Muscle of leg (tissue), 11 donors: ENCODE measurements around the gene OTOG. TPM values are rescaled to one million over a fixed set of nuclear protein-coding genes. Genes with fewer than 3 reads are reported as not detected.

ENCODE experiments used
- DNase-seq: peaks from one replicate; pipeline ENCODE4 v3.0.0; 2013
- H3K27ac ChIP-seq: one replicate; pipeline ENCODE4 v1.5.1; 2013; ENCODE audit warnings: mild to moderate bottlenecking, low read length, control low read depth
- H3K27me3 ChIP-seq: one replicate; pipeline ENCODE4 v1.6.1; 2013; ENCODE audit warnings: low read length; ENCODE audit not compliant: control insufficient read depth, insufficient read depth
- H3K36me3 ChIP-seq: one replicate; pipeline ENCODE4 v1.6.1; 2013; ENCODE audit warnings: low read length; ENCODE audit not compliant: control insufficient read depth, insufficient read depth
- H3K4me1 ChIP-seq: one replicate; pipeline ENCODE4 v1.6.1; 2013; ENCODE audit warnings: low read length; ENCODE audit not compliant: control insufficient read depth, insufficient read depth
- H3K4me3 ChIP-seq: one replicate; pipeline ENCODE4 v1.5.1; 2013; ENCODE audit warnings: low read length, control low read depth
- H3K9me3 ChIP-seq: replicated peaks from 2 replicates; pipeline ENCODE4 v1.6.1; 2013; ENCODE audit warnings: low read depth, low read length; ENCODE audit not compliant: control insufficient read depth
- WGBS: methylation state at CpG from one replicate; pipeline ENCODE4 v1.1.5; 2013; ENCODE audit warnings: missing lambda C conversion rate; ENCODE audit not compliant: insufficient coverage; 5-methylcytosine and 5-hydroxymethylcytosine counted together
- polyA plus RNA-seq, 8 donors: library from polyadenylated mRNA; unstranded; fragments of 120-200 nt; gene quantifications; one replicate each; pipeline versions ENCODE4 v1.2.1 to v1.2.3, GENCODE V29; 2013; ENCODE audit warnings: inconsistent platforms in 1 of 8, low replicate concordance in 1 of 8; ENCODE audit not compliant: insufficient read length in 8 of 8, insufficient read depth in 1 of 8
- total RNA-seq: library from RNA; stranded (reverse); fragments of 120-200 nt; gene quantifications from one replicate; pipeline ENCODE4 v1.2.4, GENCODE V29; 2013

The OTOG gene
- total and polyA plus RNA-seq, 9 donors, result under 0.01 to 0.05 (median 0.04) TPM; not detected in 4

DNA sequence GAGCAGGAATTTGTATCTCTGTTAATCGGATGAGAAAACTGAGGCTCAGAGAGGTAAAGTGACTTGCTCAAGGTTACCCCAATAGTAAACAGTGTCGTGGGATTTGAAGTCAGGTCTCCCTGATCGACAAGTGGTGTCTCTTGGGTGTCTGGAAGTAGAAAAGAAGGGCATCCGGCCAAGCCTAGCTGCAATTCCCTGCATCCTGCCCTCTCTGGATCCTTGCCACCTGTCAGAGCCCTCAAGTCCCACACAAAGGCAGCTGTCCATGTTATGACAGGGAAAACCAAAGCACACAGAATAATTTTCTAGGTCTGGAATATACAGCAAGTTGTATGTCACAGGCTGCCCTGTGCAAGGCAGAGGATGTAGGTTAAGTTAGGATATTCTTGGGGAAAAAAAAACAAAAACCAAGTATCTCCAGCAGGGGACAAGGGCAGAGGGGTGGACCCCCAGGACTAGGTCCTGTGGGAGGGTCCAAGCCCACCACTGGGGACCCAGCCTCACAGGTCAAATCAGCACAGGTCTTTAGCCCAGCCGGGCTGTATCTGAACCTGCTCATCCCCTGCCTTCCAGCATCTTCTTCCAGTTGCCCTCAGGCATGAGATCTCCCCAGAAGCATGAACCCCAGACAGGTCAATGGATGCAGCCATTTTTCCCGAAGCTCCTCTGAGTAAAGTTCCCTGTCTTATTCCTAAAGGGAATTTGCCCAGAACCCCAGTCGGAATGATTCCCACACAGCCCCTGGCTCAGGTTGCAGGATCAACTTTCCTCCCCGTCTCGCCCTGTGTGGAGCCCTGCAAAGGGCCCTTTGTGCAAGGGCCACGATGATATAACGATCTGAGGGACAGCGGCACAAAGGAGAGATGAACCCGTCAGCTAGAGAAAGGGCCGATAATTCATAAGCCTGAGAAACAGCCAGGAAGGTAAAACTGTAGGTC lies 17.9 kb upstream of the OTOG start:
- Histone ChIP-seq H3K27ac (peak overlapping the region; percentile 59), H3K4me3 (no peak overlapping the region), H3K4me1 (peaks cover 31% of the 10 kb centered on the region), H3K9me3 (no peaks in the 10 kb centered on the region), H3K27me3 (peaks cover 18% of the 10 kb centered on the region), H3K36me3 (no peaks in the 10 kb centered on the region)
- 35% methylated on average over 10 of the region's 14 CpGs for WGBS
- DNase-seq, result peak; percentile 73

- H3K27me3 ChIP-seq, result peaks cover 16% of the 10 kb centered on the region
- no peaks in the 10 kb centered on the region for H3K36me3 ChIP-seq
- 0% methylated on average over 1 of the region's 10 CpGs for WGBS
- H3K9me3 ChIP-seq, result no peaks in the 10 kb centered on the region
- peak; percentile 85 for DNase-seq
- H3K4me3 ChIP-seq, result no peak overlapping the region
- H3K27ac ChIP-seq, result no peak overlapping the region
- peaks cover 31% of the 10 kb centered on the region for H3K4me1 ChIP-seq
These were observed 17.2 kb upstream of the OTOG start for GRCh38 chr11:17529844-17530185.

- H3K27me3 ChIP-seq, result peaks cover 16% of the 10 kb centered on the region
- 78% methylated on average over 17 of the region's 22 CpGs for WGBS
- no peaks in the 10 kb centered on the region for H3K9me3 ChIP-seq
- H3K4me1 ChIP-seq, result peaks cover 31% of the 10 kb centered on the region
- no peaks in the 10 kb centered on the region for H3K36me3 ChIP-seq
- no peak overlapping the region for H3K27ac ChIP-seq
- no peak for DNase-seq
- no peak overlapping the region for H3K4me3 ChIP-seq
These were observed 15.9 kb upstream of the OTOG start for GRCh38 chr11:17531071-17531600.

GRCh38 chr11:17531636-17532113 lies 15.4 kb upstream of the OTOG start:
- WGBS, result 38% methylated on average over 3 of the region's 6 CpGs
- peaks cover 31% of the 10 kb centered on the region for H3K4me1 ChIP-seq
- H3K27me3 ChIP-seq, result peaks cover 16% of the 10 kb centered on the region
- H3K27ac ChIP-seq, result no peak overlapping the region
- H3K4me3 ChIP-seq, result no peak overlapping the region
- H3K36me3 ChIP-seq, result no peaks in the 10 kb centered on the region
- peak; percentile 25 for DNase-seq
- H3K9me3 ChIP-seq, result no peaks in the 10 kb centered on the region

DNA sequence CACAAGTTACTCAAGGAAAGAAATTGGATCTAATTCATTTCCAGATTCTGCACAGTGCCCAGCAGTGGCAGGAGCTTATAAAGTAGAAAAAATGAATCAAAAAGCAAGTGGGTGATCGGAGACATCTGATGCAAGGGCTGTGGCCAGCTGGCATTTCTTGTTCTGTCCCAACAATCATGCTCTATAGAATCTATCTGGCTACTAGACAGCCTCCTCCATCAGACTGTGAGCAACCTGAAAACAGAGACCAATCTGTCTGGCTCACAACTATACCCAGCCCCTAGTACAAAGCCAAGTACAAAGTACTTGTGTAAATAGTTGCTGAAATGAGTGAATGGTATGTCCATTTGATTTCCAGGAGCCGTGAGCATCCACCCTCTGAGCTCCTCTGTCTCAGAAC lies 14.3 kb upstream of the OTOG start:
- H3K27ac ChIP-seq, result no peak overlapping the region
- DNase-seq, result no peak
- peaks cover 19% of the 10 kb centered on the region for H3K27me3 ChIP-seq
- no peaks in the 10 kb centered on the region for H3K9me3 ChIP-seq
- H3K4me3 ChIP-seq, result no peak overlapping the region
- H3K4me1 ChIP-seq, result peaks cover 30% of the 10 kb centered on the region
- 80% methylated on average over 1 of the region's 2 CpGs for WGBS
- H3K36me3 ChIP-seq, result no peaks in the 10 kb centered on the region

- Histone ChIP-seq H3K36me3 (no peaks in the 10 kb centered on the region), H3K4me1 (peaks cover 24% of the 10 kb centered on the region), H3K4me3 (no peak overlapping the region), H3K9me3 (no peaks in the 10 kb centered on the region), H3K27me3 (peaks cover 21% of the 10 kb centered on the region), H3K27ac (no peak overlapping the region)
- no peak for DNase-seq
- WGBS, result 74% methylated on average over 4 of the region's 6 CpGs
These were observed 13.7 kb upstream of the OTOG start for GRCh38 chr11:17533341-17533740.

DNA sequence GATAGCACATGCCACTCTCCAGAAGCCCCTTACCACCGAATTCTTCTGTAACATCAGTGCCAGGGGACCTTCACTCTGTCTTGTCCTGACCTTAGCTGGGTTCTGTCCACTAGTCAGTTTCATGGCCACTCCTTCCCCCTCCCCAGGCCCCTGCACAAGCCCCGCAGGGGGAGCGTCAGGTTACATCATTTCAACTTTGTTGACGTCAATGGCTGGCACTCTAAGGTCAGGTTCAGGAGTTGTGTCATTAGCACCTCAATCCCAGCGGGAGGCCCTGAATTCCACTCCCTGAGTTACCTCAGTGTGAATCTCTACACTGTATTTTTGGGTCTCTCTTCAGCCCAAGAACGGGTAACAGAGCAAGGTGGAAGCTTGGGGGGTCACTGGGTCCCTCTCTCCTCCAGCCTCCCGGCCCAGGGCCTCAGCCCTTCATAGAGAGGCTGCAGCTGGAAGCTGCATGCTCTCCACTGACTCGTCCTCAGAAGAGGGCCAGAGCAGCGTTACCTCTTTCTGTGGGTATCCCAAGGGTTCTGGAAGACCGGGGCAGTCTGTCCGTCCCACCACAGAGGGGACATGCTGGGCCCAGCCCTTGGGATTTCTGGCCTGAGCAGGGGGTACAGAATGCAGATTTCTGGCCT lies 13.2 kb upstream of the OTOG start:
- Histone ChIP-seq H3K9me3 (no peaks in the 10 kb centered on the region), H3K27me3 (peaks cover 21% of the 10 kb centered on the region), H3K27ac (no peak overlapping the region), H3K36me3 (no peaks in the 10 kb centered on the region), H3K4me1 (peaks cover 19% of the 10 kb centered on the region), H3K4me3 (no peak overlapping the region)
- no peak for DNase-seq
- WGBS, result 48% methylated on average over 8 of the region's 11 CpGs

- no peak overlapping the region for H3K4me3 ChIP-seq
- no CpG with 5 or more reads among the region's 3 CpGs for WGBS
- H3K4me1 ChIP-seq, result peaks cover 6% of the 10 kb centered on the region
These were observed 11.6 kb upstream of the OTOG start for GRCh38 chr11:17535488-17535887.

DNA sequence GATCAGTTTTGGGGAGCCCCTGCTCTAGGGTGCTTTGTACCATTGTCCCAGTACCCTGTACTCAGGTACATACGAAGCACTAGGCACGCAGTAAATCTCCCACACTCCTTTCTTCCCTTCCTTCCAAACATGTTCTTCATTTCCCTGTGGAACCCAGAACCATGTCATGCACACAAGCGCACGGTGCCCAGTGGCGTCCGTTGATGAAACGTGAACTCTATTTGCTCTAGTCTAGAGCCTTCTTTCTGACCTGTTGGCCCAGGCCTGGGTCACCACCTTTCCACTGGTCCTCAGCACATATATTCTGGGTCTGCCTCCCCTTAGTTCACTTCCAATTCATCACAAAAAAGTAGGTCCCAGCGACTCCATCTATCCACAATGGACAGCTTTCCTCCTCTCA lies 9.8 kb upstream of the OTOG start:
- Histone ChIP-seq H3K36me3 (no peaks in the 10 kb centered on the region), H3K27me3 (peaks cover 12% of the 10 kb centered on the region), H3K9me3 (no peaks in the 10 kb centered on the region), H3K4me1 (no peaks in the 10 kb centered on the region), H3K4me3 (no peak overlapping the region), H3K27ac (no peak overlapping the region)
- 83% methylated on average over 8 of the region's 8 CpGs for WGBS
- no peak for DNase-seq

More at GRCh38 chr11:17535488-17535887, 11.6 kb upstream of the OTOG start:
- H3K27ac ChIP-seq, result no peak overlapping the region
- DNase-seq, result no peak
- H3K27me3 ChIP-seq, result peaks cover 16% of the 10 kb centered on the region
- no peaks in the 10 kb centered on the region for H3K36me3 ChIP-seq
- H3K9me3 ChIP-seq, result no peaks in the 10 kb centered on the region

- Histone ChIP-seq H3K27ac (no peak overlapping the region), H3K4me1 (no peaks in the 10 kb centered on the region)
- 100% methylated on average over 1 of the region's 1 CpG for WGBS
These were observed 9.0 kb upstream of the OTOG start for GRCh38 chr11:17538054-17538453.

More at GRCh38 chr11:17538054-17538453, 9.0 kb upstream of the OTOG start:
- Histone ChIP-seq H3K4me3 (no peak overlapping the region), H3K9me3 (no peaks in the 10 kb centered on the region), H3K36me3 (no peaks in the 10 kb centered on the region), H3K27me3 (peaks cover 19% of the 10 kb centered on the region)
- DNase-seq, result no peak
